KOPT-K1 (cell line): ENCODE measurements around the gene KDR.

Source experiments
- H3K27ac ChIP-seq: fragments of 200-600 bp; sonication (generic); 2 replicates; pipeline ENCODE4 v1.5.1; 2016; ENCODE audit warnings: antibody characterized with exemption, mild to moderate bottlenecking, low read depth, low read length; ENCODE audit not compliant: poor library complexity, severe bottlenecking
- H3K36me3 ChIP-seq: fragments of 200-600 bp; sonication (generic); 2 replicates; pipeline ENCODE4 v1.5.1; 2017; ENCODE audit warnings: antibody characterized with exemption, mild to moderate bottlenecking, low read length, moderate library complexity; ENCODE audit not compliant: insufficient read depth
- H3K9me3 ChIP-seq: fragments of 200-600 bp; sonication (generic); 2 replicates; pipeline ENCODE4 v1.5.1; 2017; ENCODE audit warnings: antibody characterized with exemption, low read length, mild to moderate bottlenecking; ENCODE audit not compliant: insufficient read depth, poor library complexity, severe bottlenecking

The KDR gene

DNA sequence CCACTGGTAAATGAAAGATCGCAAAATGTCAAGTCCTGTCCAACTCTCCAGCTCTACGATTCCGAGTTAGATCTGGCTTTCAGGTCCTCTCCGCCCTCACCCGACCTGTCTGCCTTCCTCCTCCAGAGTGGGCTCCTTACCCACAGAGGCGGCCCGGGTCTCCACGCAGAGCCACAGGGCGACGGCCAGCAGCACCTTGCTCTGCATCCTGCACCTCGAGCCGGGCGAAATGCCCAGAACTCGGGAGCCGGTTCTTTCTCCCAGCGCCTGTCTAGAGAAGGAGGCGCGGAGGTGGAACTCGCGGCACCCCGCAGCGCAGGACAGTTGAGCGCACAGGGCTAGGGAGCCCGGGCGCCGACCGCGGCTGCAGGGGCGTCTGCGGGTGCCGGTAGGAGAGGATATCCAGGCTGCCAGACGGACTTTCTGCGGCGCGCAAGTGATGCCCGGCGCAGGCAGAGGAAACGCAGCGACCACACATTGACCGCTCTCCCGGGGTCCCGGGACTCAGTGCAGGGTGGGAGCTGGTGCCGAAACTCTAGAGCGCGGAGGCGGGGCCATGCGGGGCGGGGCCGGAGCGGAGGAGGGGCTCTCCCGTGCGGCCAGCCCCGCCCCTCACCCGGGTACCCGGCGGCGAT is at the start of gene KDR:
Gene KDR (minus strand): TSS at position 509 of the 635 bp plus-strand sequence. CDS start 302 bp downstream, at position 207.
- H3K9me3 ChIP-seq, result no peaks in the 10 kb centered on the region
- no peaks in the 10 kb centered on the region for H3K36me3 ChIP-seq
- no peak within 1 kb of the TSS for H3K27ac ChIP-seq

DNA sequence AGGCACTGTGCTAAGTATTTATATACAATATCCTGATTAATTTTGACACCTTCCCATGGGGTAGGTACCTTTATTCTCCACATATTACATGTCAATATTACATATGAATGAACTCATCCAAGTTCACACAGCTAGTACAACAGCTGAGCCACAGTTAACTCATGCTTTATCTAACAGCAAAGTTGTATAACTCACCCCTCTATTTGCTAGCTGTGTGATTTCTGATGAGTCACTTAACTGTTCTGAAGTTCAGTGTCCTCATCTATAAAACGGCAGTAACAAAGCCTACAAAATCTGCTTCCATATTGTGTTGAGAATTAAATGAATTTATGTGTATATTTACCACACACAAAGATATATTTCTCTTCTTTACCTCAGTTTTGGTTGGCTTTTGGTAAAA is 48.2 kb upstream of the KDR start:
- no peak overlapping the region for H3K27ac ChIP-seq
- H3K9me3 ChIP-seq, result no peaks in the 10 kb centered on the region
- H3K36me3 ChIP-seq, result no peaks in the 10 kb centered on the region

DNA sequence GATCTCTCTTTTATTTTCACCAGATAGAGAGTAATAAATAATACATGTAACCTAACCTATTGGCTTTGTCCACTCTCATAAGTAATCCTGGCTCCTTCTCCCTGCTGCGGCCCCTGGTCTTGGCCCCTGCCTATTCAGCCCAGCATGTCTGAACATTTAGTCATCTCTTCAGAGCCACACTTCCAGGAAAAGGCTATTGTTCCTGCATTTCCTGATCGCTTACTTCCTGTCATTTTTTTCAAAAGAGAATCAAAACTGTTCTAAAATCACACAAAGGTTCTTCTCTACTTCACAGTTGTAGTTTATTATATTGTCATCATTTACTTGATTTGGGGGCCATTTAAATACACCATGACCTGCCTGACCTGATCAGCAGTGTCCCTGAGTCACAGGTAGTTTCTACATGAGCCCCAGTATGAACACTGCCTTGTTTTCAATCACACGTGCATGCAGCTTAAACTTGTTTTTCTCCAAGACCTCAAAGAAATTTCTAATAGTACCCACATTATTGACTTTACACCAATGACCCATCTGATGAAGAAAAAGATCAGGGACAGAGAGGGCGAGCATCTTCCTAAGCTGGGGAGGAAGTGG is 47.4 kb upstream of the KDR start:
- Histone ChIP-seq H3K9me3 (no peaks in the 10 kb centered on the region), H3K36me3 (no peaks in the 10 kb centered on the region), H3K27ac (no peak overlapping the region)

DNA sequence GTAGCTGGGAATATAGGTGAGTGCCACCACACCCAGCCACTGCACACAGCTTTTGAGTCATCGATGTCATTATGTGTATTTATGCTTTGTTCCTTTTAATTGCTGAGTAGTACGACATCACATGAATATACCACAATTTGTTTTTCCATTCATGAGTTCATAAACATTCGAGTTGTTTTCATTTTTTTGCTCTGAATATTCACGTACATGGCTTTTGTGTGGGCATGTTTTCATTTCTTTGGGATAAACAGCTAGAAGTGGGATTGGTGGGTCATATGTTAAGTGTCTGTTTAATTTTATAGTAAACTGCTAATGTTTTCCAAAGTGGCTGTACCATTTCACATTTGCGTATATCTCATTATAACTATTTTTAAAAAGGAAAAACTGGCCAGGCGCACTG is 45.1 kb upstream of the KDR start:
- H3K9me3 ChIP-seq, result no peaks in the 10 kb centered on the region
- no peaks in the 10 kb centered on the region for H3K36me3 ChIP-seq
- no peak overlapping the region for H3K27ac ChIP-seq

DNA sequence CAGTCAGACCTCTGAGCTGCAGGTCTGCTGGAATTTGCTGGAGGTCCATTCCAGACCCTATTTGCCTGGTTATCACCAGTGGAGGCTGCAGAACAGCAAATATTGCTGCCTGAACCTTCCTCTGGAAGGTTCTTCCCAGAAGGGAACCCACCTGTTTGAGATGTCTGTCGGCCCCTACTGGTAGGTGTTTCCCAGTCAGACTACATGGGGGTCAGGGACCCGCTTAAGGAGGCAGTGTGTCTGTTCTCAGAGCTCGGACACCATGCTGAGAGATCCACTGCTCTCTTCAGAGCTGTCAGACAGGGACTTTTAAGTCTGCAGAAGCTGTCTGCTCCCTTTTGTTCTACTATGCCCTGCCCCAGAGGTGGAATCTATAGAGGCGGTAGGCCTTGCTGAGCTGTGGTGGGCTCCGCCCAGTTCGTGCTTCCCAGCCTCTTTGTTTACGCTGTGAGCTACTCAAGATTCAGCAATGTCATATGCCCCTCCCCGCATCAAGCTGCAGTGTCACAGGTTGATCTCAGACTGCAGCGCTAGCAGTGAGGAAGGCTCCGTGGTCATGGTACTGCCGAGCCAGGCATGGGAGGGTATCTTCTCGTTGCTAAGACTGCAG is 44.1 kb upstream of the KDR start:
- Histone ChIP-seq H3K9me3 (no peaks in the 10 kb centered on the region), H3K36me3 (no peaks in the 10 kb centered on the region), H3K27ac (no peak overlapping the region)

DNA sequence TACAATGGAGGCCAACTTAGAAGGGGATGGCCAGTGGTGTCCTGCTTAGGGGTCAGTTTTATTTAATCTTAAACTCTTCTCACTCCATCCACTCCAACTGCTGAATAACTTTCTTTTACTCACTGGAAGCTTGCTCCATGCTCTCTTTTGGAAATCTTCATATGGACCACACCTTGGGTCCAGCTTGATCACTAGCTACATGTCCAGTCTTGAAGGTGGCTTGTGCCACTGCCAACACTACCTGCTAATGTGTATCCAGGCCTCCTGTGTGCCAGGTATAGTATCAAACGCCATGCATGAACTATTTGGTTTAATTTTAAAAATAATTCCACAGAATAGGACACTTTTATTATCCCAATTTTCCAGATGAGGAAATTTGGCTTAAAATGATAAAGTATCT is 37.0 kb upstream of the KDR start:
- Histone ChIP-seq H3K9me3 (no peaks in the 10 kb centered on the region), H3K27ac (no peak overlapping the region)

DNA sequence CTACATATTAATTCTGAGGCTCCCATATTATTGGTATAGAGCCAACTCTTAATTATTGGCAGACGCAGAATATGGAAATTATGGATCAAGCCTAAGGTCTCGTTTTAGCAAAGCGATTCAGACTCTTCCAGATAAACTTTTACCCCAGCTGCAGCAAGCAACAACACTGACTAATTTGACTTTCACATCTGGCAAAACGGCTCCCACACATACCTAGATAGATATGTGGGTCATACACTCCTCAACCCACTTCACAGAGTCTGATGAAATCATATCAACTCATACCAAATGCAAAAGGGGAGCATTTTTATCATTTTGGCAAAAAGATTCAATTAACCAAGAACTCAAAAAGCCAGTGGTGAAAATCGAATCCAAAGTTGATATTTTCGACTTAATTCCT is 36.3 kb upstream of the KDR start:
- no peaks in the 10 kb centered on the region for H3K36me3 ChIP-seq

More for the DNA sequence above, 37.0 kb upstream of the KDR start:
- no peaks in the 10 kb centered on the region for H3K36me3 ChIP-seq

DNA sequence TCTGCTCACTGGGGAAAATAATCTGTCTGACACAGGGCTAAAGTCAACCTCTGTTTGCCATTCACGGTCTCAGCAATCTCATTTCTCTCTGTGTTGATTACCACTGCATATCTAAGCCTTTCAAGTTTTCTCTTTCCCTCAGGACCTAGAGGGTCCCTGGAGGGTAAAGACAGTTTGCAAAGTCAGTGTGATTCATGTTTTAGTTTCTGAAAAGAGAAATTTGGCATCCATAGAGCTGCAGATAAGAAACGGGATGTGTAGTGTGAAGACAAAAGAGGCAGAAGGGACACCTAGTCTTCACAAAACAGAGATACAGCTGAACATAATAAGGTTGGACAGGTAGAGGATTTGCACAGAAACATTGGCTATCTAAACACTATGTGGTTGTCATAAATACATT is 34.5 kb upstream of the KDR start:
- Histone ChIP-seq H3K27ac (no peak overlapping the region), H3K36me3 (no peaks in the 10 kb centered on the region), H3K9me3 (no peaks in the 10 kb centered on the region)

More for the DNA sequence above, 36.3 kb upstream of the KDR start:
- Histone ChIP-seq H3K9me3 (no peaks in the 10 kb centered on the region), H3K27ac (no peak overlapping the region)

DNA sequence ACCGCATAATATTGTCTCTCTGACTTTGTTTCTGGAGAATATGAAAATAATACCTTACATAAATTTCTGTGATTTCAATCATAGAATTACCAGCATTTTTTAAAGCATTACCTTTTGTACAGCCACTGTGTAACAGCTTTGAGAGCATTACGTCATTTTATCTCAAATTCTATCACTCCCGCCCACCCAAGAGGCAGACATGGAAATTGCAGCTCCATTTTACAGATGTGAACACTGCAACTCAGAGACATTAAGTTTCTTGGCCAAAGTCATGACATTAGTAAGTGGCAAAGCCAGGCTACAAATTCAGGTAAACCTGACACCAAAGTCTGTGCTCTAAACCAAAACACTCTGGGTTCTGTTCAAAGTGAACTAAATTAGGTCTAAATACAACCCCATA is 33.6 kb upstream of the KDR start:
- Histone ChIP-seq H3K36me3 (no peaks in the 10 kb centered on the region), H3K27ac (no peak overlapping the region), H3K9me3 (no peaks in the 10 kb centered on the region)

DNA sequence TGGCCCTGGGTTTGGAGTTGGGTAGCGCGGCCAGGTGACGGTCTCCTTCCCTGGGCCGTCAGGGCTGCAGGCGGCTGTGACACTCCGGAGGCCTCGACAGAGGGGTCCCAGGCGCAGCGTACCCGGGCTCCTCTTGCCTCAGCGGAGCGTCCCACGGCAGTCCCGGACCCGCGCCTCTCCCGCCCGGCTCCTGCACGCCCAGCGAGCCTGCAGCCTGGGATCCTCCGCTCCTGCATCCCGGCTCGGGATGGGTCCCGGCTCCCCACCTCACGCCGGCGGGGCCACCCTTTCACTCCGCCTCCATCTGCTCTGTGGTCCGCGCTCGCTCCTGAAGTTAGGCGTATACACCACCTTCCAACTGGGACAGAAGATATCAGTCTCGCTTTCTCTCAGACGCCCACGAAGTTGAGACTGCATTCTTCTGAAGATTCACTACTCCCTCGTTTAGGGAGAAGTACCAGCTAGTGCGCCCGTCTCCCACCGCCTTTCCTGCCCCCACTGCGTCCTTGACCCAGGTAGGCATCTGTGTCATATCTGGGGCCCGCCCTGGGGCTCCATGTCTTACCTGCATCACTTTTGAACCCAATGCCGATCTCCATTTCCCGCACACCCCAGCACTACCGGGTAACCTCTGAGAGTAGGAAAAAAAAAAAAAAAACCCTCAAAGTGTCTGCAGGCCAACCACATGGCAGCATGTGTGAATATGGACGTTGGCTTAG is 32.3 kb upstream of the KDR start:
- Histone ChIP-seq H3K27ac (no peak overlapping the region), H3K36me3 (no peaks in the 10 kb centered on the region), H3K9me3 (no peaks in the 10 kb centered on the region)

DNA sequence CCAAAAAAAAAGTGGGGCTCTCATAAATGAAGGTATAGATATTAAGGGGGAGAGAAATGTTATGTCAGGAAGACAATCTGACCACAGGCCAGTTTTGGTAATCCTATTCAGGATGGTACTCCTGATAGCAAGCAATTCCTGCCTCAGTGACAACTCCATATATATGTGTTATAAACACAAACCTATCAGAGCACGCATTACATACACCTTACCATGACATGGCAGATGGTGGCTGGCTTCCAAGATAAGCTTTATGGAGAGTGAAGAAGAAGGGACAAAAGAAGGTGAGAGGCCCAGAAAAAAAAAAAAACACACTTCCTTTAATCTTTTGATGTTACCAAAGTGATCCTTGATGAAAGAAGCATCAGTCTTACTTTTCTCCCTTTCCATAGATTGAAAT is 29.5 kb upstream of the KDR start:
- Histone ChIP-seq H3K36me3 (no peaks in the 10 kb centered on the region), H3K9me3 (no peaks in the 10 kb centered on the region), H3K27ac (no peak overlapping the region)

DNA sequence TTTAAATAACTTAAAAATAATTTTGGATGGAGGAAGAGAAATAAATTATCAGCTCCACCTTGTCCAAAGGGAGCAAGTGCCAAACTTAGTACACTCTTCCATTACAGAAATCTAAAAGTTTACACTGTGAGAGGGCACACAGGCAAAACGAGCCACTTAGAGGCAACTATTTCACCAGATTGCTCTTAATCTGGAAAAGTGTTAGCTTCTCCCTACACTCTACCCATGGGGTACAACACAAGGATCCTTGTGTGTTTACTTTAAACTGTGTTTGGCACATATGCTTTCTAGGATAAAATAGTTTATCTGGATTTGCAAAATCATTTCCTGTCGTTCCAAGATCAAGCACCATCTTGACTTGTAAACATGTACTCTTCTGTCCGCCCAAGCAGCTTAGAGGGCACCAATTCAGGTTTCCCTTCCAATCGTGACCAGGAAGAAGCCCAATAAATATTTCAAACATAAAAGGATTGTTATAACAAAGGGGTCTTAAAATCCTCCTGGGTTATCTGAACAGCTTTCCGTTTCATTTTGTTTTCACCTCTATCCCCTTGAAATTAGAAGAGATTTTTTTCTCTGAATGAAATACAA is 29.0 kb upstream of the KDR start:
- Histone ChIP-seq H3K36me3 (no peaks in the 10 kb centered on the region), H3K27ac (no peak overlapping the region), H3K9me3 (no peaks in the 10 kb centered on the region)

DNA sequence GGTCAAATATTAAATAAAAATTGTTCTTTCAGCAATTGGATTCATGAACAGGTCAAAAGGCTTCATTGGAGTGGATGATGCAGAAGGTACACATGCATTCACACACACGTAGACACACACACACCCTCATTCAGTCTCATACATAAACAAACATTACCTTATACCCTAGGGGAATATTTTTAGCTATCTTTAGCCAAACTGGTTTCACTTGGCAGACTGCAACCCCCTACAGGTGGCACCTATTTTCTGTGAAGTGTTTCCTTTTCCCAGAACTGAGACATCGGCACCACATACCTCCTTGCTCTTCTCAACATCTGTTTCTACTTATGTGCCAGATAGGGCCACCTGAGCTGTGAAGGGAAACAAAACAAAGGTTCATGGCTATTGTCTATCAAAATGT is 18.5 kb upstream of the KDR start:
- Histone ChIP-seq H3K9me3 (no peaks in the 10 kb centered on the region), H3K36me3 (no peaks in the 10 kb centered on the region), H3K27ac (no peak overlapping the region)

DNA sequence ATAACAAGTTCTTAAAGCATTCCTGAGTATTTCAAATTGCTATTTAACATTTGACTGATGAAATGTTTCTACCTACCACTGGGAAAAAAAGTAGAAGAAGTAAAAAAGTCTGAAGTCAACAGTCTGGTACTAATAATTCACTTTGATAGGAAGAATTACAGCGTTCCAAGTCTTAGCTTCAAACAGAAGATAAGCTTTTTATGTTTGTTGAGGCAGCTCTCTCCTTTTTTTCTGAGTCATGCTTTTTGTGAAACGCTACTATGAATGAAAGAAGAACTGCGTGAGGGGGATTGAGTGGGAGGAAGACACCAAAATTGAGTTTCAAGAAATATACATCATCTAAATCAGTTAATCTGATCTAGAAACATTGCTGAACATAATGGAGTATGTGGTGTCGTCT is 13.0 kb upstream of the KDR start:
- H3K9me3 ChIP-seq, result no peaks in the 10 kb centered on the region
- no peaks in the 10 kb centered on the region for H3K36me3 ChIP-seq
- H3K27ac ChIP-seq, result no peak overlapping the region

DNA sequence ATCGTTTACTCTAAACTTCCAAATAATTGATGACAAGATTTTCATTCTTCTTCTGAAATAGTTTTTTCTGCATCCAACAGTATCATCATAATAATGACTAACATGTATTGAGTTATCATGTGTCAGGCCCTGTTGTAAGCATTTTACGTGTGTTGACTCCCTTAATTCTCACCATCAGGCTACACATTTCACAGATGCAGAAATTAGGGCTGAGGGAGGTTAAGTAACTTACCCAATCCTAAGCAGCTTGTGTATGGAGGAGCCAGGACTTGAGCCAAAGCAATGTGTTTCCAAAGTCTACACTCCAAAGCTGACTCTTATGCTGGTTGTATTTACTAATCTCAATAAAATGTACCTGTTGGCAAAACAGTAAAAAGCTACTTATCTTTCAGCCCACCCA is 11.2 kb upstream of the KDR start:
- H3K36me3 ChIP-seq, result no peaks in the 10 kb centered on the region
- H3K27ac ChIP-seq, result no peak overlapping the region
- no peaks in the 10 kb centered on the region for H3K9me3 ChIP-seq
